Hippocampal formation (tissue), 2 donors: ENCODE data around the gene ZDHHC1.

Source experiments
- DNase-seq, 2 donors: peaks; one replicate each; lab custom pipeline; 2025; lab: John Stamatoyannopoulos, UW

Gene ZDHHC1

GRCh38 chr16:67447508-67448076 lies 31.3 kb upstream of the ZDHHC1 start:
- DNase-seq, result peak in 1 of 2 donors; percentile 24

GRCh38 chr16:67446968-67447507 lies 30.8 kb upstream of the ZDHHC1 start:
- no peak for DNase-seq

- no peak for DNase-seq
These were observed 29.9 kb upstream of the ZDHHC1 start for GRCh38 chr16:67445913-67446907.

GRCh38 chr16:67445441-67445912 lies 29.2 kb upstream of the ZDHHC1 start:
- DNase-seq, result no peak

GRCh38 chr16:67445126-67445426 lies 28.8 kb upstream of the ZDHHC1 start:
- DNase-seq, result no peak

GRCh38 chr16:67444259-67445125 lies 28.2 kb upstream of the ZDHHC1 start:
- no peak for DNase-seq

- no peak for DNase-seq
These were observed 27.0 kb upstream of the ZDHHC1 start for GRCh38 chr16:67443265-67443664.

- no peak for DNase-seq
These were observed 26.4 kb upstream of the ZDHHC1 start for GRCh38 chr16:67442581-67443255.

- DNase-seq, result no peak
These were observed 25.6 kb upstream of the ZDHHC1 start for GRCh38 chr16:67441907-67442306.

GRCh38 chr16:67441271-67441753 lies 25.0 kb upstream of the ZDHHC1 start:
- DNase-seq, result no peak

GRCh38 chr16:67438824-67439393 lies 22.6 kb upstream of the ZDHHC1 start:
- DNase-seq, result no peak

- DNase-seq, result no peak
These were observed 22.0 kb upstream of the ZDHHC1 start for GRCh38 chr16:67438098-67438791.

GRCh38 chr16:67437513-67437912 lies 21.2 kb upstream of the ZDHHC1 start:
- no peak for DNase-seq

- DNase-seq, result no peak
These were observed 20.4 kb upstream of the ZDHHC1 start for GRCh38 chr16:67436640-67437193.

GRCh38 chr16:67435758-67436164 lies 19.5 kb upstream of the ZDHHC1 start:
- DNase-seq, result no peak

- DNase-seq, result no peak
These were observed 16.9 kb upstream of the ZDHHC1 start for GRCh38 chr16:67433131-67433719.

- DNase-seq, result no peak
These were observed 16.2 kb upstream of the ZDHHC1 start for GRCh38 chr16:67432506-67432890.

GRCh38 chr16:67431775-67432505 lies 15.7 kb upstream of the ZDHHC1 start:
- DNase-seq, result no peak
